K562 (cell line): ENCODE results near the gene POLR3GL. TPM values are rescaled to one million over a fixed set of nuclear protein-coding genes. Genes with fewer than 3 reads are reported as not detected.

Experiments
- BCLAF1 ChIP-seq, 2 experiments: fragments of 450-650 bp in 1 of 2; IDR thresholded peaks; 2 replicates each; pipeline ENCODE4 v1.6.1; 2011 to 2017; ENCODE audit warnings: low read depth in 2 of 2, antibody characterized with exemption in 1 of 2, borderline replicate concordance in 1 of 2, low read length in 1 of 2, mild to moderate bottlenecking in 1 of 2, mixed read lengths in 1 of 2; ENCODE audit not compliant: control insufficient read depth in 1 of 2
- CCNT2 ChIP-seq: IDR thresholded peaks from 2 replicates; pipeline ENCODE4 v1.6.1; 2011; ENCODE audit warnings: borderline replicate concordance, low read depth, mild to moderate bottlenecking, moderate library complexity, mixed read lengths, low read length; ENCODE audit not compliant: insufficient read length; ENCODE audit errors: extremely low read depth
- CREBBP ChIP-seq: IDR thresholded peaks from one replicate; pipeline ENCODE4 v1.6.1; 2012; ENCODE audit warnings: low read depth, mild to moderate bottlenecking, control low read depth, inconsistent platforms, low read length
- FOXA3 ChIP-seq, 2 experiments: fragments of 450-650 bp in 1 of 2; sonication (generic) in 1 of 2; formaldehyde crosslinking; IDR thresholded peaks in 1 of 2; conservative IDR thresholded peaks in 1 of 2; 2 replicates each; pipeline versions ENCODE4 v1.4.0 to v1.8.0; 2020 to 2022; ENCODE audit warnings: mild to moderate bottlenecking in 2 of 2, missing genetic modification reagents in 1 of 2
- HOXB6 ChIP-seq: fragments of 250-450 bp; sonication (Bioruptor Pico); IDR thresholded peaks from 2 replicates; pipeline ENCODE4 v1.5.1; 2022; ENCODE audit warnings: mild to moderate bottlenecking, borderline replicate concordance
- ILF3 ChIP-seq: fragments of 450-650 bp; IDR thresholded peaks from 2 replicates; pipeline ENCODE4 v1.6.1; 2018; ENCODE audit warnings: antibody characterized with exemption, mild to moderate bottlenecking, moderate library complexity, borderline replicate concordance
- SMAD1 ChIP-seq: fragments of 150-350 bp; IDR thresholded peaks from 2 replicates; pipeline ENCODE4 v1.6.1; 2014; ENCODE audit warnings: low read length, low read depth; ENCODE audit not compliant: partially characterized antibody
- TRIM25 ChIP-seq: fragments of 450-650 bp; IDR thresholded peaks from 2 replicates; pipeline ENCODE4 v1.7.0; 2016; ENCODE audit warnings: borderline replicate concordance
- VEZF1 ChIP-seq: fragments of 200-800 bp; sonication (Bioruptor generic); IDR thresholded peaks from 2 replicates; pipeline ENCODE4 v1.6.1; 2017; ENCODE audit warnings: missing genetic modification characterization, missing compliant biosample characterization
- ZBTB5 ChIP-seq: fragments of 450-650 bp; IDR thresholded peaks from 2 replicates; pipeline ENCODE4 v1.6.1; 2017; ENCODE audit warnings: antibody characterized with exemption
- ZC3H11A ChIP-seq: IDR thresholded peaks from 2 replicates; pipeline ENCODE4 v1.6.1; 2012; ENCODE audit warnings: low read depth, low read length, improper control_type of control experiment
- ZNF174 ChIP-seq: fragments of 250-450 bp; sonication (Bioruptor Pico); IDR thresholded peaks from 2 replicates; pipeline ENCODE4 v1.4.0; 2020; ENCODE audit warnings: mild to moderate bottlenecking
- polyA plus RNA-seq, 8 experiments: library from polyadenylated mRNA; depleted of rRNA in 4 of 8; stranded (reverse) in 5 of 8; unstranded in 3 of 8; fragments of >200 nt; fragmentation: Nextera tagmentation in 2 of 8; fragmentation: Illumina TruSeq in 1 of 8; extraction: Ambion mirVana in 2 of 8; extraction: Trizol in 1 of 8; gene quantifications; 2 replicates each; pipeline versions ENCODE4 v1.2.1 to v1.2.3, GENCODE V29; 2011 to 2014; ENCODE audit warnings: inconsistent platforms in 1 of 8, missing spikeins in 1 of 8
- total RNA-seq, 7 experiments: library from RNA; depleted of rRNA in 6 of 7; stranded (reverse); fragments of >200 nt in 6 of 7; fragmentation: Illumina TruSeq in 2 of 7; extraction: Trizol in 2 of 7; gene quantifications; 2 replicates each; pipeline versions ENCODE4 v1.2.1 to v1.2.3, GENCODE V29; 2011 to 2021; ENCODE audit warnings: low replicate concordance in 1 of 7

Gene POLR3GL
- total and polyA plus RNA-seq, 9 of the 15 experiments (the other 6 are each of a cell fraction or from before 2014, with no cell fraction given), result 14.6 to 48.4 (median 38.2) TPM

GRCh38 chr1:145918144-145918991 lies 46.1 kb upstream of the POLR3GL start, which contains the start of gene PEX11B (continued):
- TF ChIP-seq BCLAF1 (IDR thresholded peaks at IDR 0.05; ENCODE audit: borderline replicate concordance in 1 of 2, control insufficient read depth in 1 of 2, low read depth in 2 of 2, low read length in 1 of 2), result no peak
- no peak for TF ChIP-seq TRIM25
- TF ChIP-seq ILF3, result no peak
- peak; percentile 24 for TF ChIP-seq CCNT2
- TF ChIP-seq ZBTB5, result no peak
- peak; percentile 39; the same call in 1 of the 2 replicates for TF ChIP-seq VEZF1
- no peak for TF ChIP-seq CREBBP
- no peak for TF ChIP-seq HOXB6 (CRISPR knock-in tag)
- TF ChIP-seq ZNF174, result no peak
- peak; percentile 27 for TF ChIP-seq SMAD1
- peak in 1 of 2 experiments; percentile 75; a peak in 1 of 4 replicates for TF ChIP-seq FOXA3 (CRISPR knock-in tag; conservative IDR thresholded peaks at IDR 0.05 in 1 of 2, IDR thresholded peaks at IDR 0.05 in 1 of 2)
- no peak for TF ChIP-seq ZC3H11A
